ENCODE measurements around the gene IPP. TPM values are rescaled to one million over a fixed set of nuclear protein-coding genes. Genes with fewer than 3 reads are reported as not detected.

Gene IPP
- total and polyA plus RNA-seq, 2 of the 8 experiments (the other 6 are each of a cell fraction or from before 2014, with no cell fraction given), result 1.4 to 5.6 TPM

- no peak overlapping the region for H3K23ac ChIP-seq (ENCODE audit: insufficient read length)
- no peak overlapping the region for H3K18ac ChIP-seq (ENCODE audit: extremely low read depth, low read length)
- H4K5ac ChIP-seq (ENCODE audit: insufficient read length, low read depth, low read length), result no peak overlapping the region
- no peak overlapping the region for H2BK12ac ChIP-seq (ENCODE audit: low read depth, low read length)
- H3K27ac ChIP-seq (ENCODE audit: low read depth, low read length), result no peak overlapping the region
- DNase-seq (ENCODE audit: low read depth in 1 of 2, low spot score in 2 of 2), result no peak
- H3K14ac ChIP-seq (ENCODE audit: insufficient read length), result no peak overlapping the region
- FAIRE-seq, result no peak
- H3K4me2 ChIP-seq (ENCODE audit: insufficient read depth in 1 of 2, low read depth in 2 of 2, low read length in 2 of 2), result no peak overlapping the region
- no peaks in the 10 kb centered on the region; the same call in 1 of the 2 replicates for H3K79me1 ChIP-seq (ENCODE audit: low read depth, low read length)
- no peaks in the 10 kb centered on the region for H3K27me3 ChIP-seq (replicated peaks in 1 of 4; ENCODE audit: control insufficient read depth in 3 of 4, extremely low read depth in 1 of 4, insufficient read depth in 3 of 4, low read length in 3 of 4)
- no peak overlapping the region for H3K56ac ChIP-seq (replicated peaks; ENCODE audit: insufficient read length, low read depth, low read length)
- H4K8ac ChIP-seq (ENCODE audit: extremely low read depth, insufficient read depth, low read length), result no peak overlapping the region
- H2BK15ac ChIP-seq (ENCODE audit: low read length), result no peak overlapping the region
- H2AFZ ChIP-seq (ENCODE audit: low read length), result no peak overlapping the region
- H4K91ac ChIP-seq (replicated peaks; ENCODE audit: insufficient read length, low read length), result no peak overlapping the region
- no peaks in the 10 kb centered on the region for H3K23me2 ChIP-seq (ENCODE audit: low read depth, low read length)
- H3K9ac ChIP-seq (replicated peaks in 1 of 4; ENCODE audit: extremely low read depth in 1 of 4, low read depth in 3 of 4, low read length in 3 of 4), result no peak overlapping the region
- H3K79me2 ChIP-seq (ENCODE audit: control insufficient read depth in 1 of 2, insufficient read depth in 2 of 2, low read length in 2 of 2), result peaks cover 0 to 32% of the 10 kb centered on the region in 2 experiments
- TF ChIP-seq KDM5A (IDR thresholded peaks at IDR 0.05; ENCODE audit: low read length) (no peak), NANOG (IDR thresholded peaks at IDR 0.05; ENCODE audit: insufficient read depth, low read depth, low read length, poor library complexity, severe bottlenecking) (no peak), SP4 (IDR thresholded peaks at IDR 0.05; ENCODE audit: low read length) (no peak)
- TF ChIP-seq, protein P1, sequence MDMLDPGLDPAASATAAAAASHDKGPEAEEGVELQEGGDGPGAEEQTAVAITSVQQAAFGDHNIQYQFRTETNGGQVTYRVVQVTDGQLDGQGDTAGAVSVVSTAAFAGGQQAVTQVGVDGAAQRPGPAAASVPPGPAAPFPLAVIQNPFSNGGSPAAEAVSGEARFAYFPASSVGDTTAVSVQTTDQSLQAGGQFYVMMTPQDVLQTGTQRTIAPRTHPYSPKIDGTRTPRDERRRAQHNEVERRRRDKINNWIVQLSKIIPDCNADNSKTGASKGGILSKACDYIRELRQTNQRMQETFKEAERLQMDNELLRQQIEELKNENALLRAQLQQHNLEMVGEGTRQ (IDR thresholded peaks at IDR 0.05; ENCODE audit: low read length), result no peak
- 92% methylated on average over 2 of the region's 2 CpGs; no CpG with 5 or more reads in 1 of the 2 experiments for whole genome bisulfite sequencing, 2 experiments (ENCODE audit: extremely low coverage in 1 of 2, insufficient coverage in 1 of 2, insufficient read length in 1 of 2, insufficient replicate concordance in 2 of 2, low coverage in 1 of 2, low lambda C conversion rate in 2 of 2, missing lambda C conversion rate in 1 of 2)
- H2BK5ac ChIP-seq (ENCODE audit: low read depth, low read length), result no peak overlapping the region
- no peaks in the 10 kb centered on the region for H3K9me3 ChIP-seq (ENCODE audit: insufficient read depth in 2 of 2, low read depth in 1 of 2, low read length in 1 of 2)
- peaks cover 28 to 78% (median 52%) of the 10 kb centered on the region in 4 experiments for H3K36me3 ChIP-seq (ENCODE audit: control insufficient read depth in 2 of 4, insufficient read depth in 4 of 4, low read length in 3 of 4)
- H2BK120ac ChIP-seq (replicated peaks; ENCODE audit: low read depth, low read length), result no peak overlapping the region
- no peak overlapping the region for H3K4ac ChIP-seq (replicated peaks; ENCODE audit: insufficient read length, low read depth, low read length)
- POLR2A ChIA-PET (ENCODE audit: partially characterized antibody), result interaction anchor here (1.5 kb wide), 1 partner anchor 21 kb away, joined by 3 read pairs; no protein-coding TSS in a partner anchor
- no peak overlapping the region for H2BK20ac ChIP-seq (ENCODE audit: low read length)
- no peak overlapping the region for H2AK5ac ChIP-seq (ENCODE audit: low read depth, low read length)
- H3K4me1 ChIP-seq (replicated peaks in 1 of 4; ENCODE audit: control insufficient read depth in 3 of 4, insufficient read depth in 4 of 4, low read length in 3 of 4), result no peaks in the 10 kb centered on the region
- CTCF ChIA-PET (ENCODE audit: partially characterized antibody), result no interaction called here
- H4K20me1 ChIP-seq (replicated peaks in 1 of 2; ENCODE audit: control insufficient read depth in 1 of 2, insufficient read depth in 2 of 2, low read length in 2 of 2), result peaks cover 2 to 7% of the 10 kb centered on the region in 2 experiments
- H3K4me3 ChIP-seq (ENCODE audit: extremely low read depth in 1 of 4, insufficient read depth in 2 of 4, low read depth in 3 of 4, low read length in 4 of 4), result no peak overlapping the region
These were observed 92.3 kb downstream of the IPP start for GRCh38 chr1:45658171-45658570.
